ENCODE results near the gene CCL17. TPM values are rescaled to one million over a fixed set of nuclear protein-coding genes. Genes with fewer than 3 reads are reported as not detected.

Gene CCL17
- total RNA-seq, 1 donor from 2014 or later, result not detected

DNA sequence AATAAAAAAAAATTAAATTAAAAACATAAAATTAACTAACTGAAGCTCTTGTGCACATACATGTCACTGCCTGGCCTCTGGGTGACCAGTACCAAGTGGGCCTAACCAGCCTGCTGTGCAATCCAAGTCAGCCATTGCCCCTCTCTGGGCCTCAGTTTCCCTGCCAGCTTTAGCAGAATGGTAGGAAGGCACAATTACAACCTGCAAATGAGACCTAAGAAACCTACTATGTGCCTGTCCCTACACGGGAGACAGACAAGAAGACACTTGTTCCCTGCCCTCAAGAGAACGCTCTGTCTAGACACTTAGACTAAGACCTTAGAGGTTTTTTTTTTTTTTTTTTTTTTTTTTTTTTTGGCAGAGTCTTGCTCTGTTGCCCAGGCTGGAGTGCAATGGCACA, 40.9 kb downstream of the CCL17 start:
- H3K4me1 ChIP-seq (ENCODE audit: control insufficient read depth in 3 of 3, insufficient read depth in 3 of 3, low read length in 3 of 3), result peaks cover 22 to 39% (median 28%) of the 10 kb centered on the region in 3 donors
- no peaks in the 10 kb centered on the region for H3K27me3 ChIP-seq (ENCODE audit: control insufficient read depth in 3 of 3, insufficient read depth in 3 of 3, low read length in 3 of 3)
- H3K36me3 ChIP-seq (ENCODE audit: control insufficient read depth in 3 of 3, insufficient read depth in 3 of 3, low read length in 3 of 3), result peaks cover 2 to 4% (median 3%) of the 10 kb centered on the region in 3 donors
- no peak overlapping the region for H3K27ac ChIP-seq (ENCODE audit: low read depth, low read length)
- no peak overlapping the region for H3K4me3 ChIP-seq (ENCODE audit: low read length in 3 of 3)
- H3K9ac ChIP-seq (ENCODE audit: low read depth in 1 of 3, low read length in 3 of 3), result no peak overlapping the region
- H3K9me3 ChIP-seq (ENCODE audit: control insufficient read depth in 3 of 3, low read length in 3 of 3), result no peaks in the 10 kb centered on the region

GRCh38 chr16:57446531-57447185, 42.1 kb downstream of the CCL17 start:
- Histone ChIP-seq H3K36me3 (ENCODE audit: control insufficient read depth in 3 of 3, insufficient read depth in 3 of 3, low read length in 3 of 3) (peaks cover 7 to 10% (median 8%) of the 10 kb centered on the region in 3 donors), H3K4me1 (ENCODE audit: control insufficient read depth in 3 of 3, insufficient read depth in 3 of 3, low read length in 3 of 3) (peaks cover 22 to 39% (median 28%) of the 10 kb centered on the region in 3 donors), H3K4me3 (ENCODE audit: low read length in 3 of 3) (peak overlapping the region; percentile 88 to 97 (median 96)), H3K9ac (ENCODE audit: low read depth in 1 of 3, low read length in 3 of 3) (peak overlapping the region; percentile 94 to 98 (median 96)), H3K27ac (ENCODE audit: low read depth, low read length) (peak overlapping the region; percentile 95), H3K9me3 (ENCODE audit: control insufficient read depth in 3 of 3, low read length in 3 of 3) (no peaks in the 10 kb centered on the region), H3K27me3 (ENCODE audit: control insufficient read depth in 3 of 3, insufficient read depth in 3 of 3, low read length in 3 of 3) (no peaks in the 10 kb centered on the region)

- Histone ChIP-seq H3K27me3 (ENCODE audit: control insufficient read depth in 3 of 3, insufficient read depth in 3 of 3, low read length in 3 of 3) (no peaks in the 10 kb centered on the region), H3K36me3 (ENCODE audit: control insufficient read depth in 3 of 3, insufficient read depth in 3 of 3, low read length in 3 of 3) (peaks cover 12 to 15% (median 14%) of the 10 kb centered on the region in 3 donors), H3K4me3 (ENCODE audit: low read length in 3 of 3) (peak within 1 kb of the TSS; percentile 88 to 97 (median 96)), H3K4me1 (ENCODE audit: control insufficient read depth in 3 of 3, insufficient read depth in 3 of 3, low read length in 3 of 3) (peaks cover 22 to 39% (median 28%) of the 10 kb centered on the region in 3 donors), H3K9ac (ENCODE audit: low read depth in 1 of 3, low read length in 3 of 3) (peak within 1 kb of the TSS; percentile 96 to 98 (median 98)), H3K9me3 (ENCODE audit: control insufficient read depth in 3 of 3, low read length in 3 of 3) (no peaks in the 10 kb centered on the region), H3K27ac (ENCODE audit: low read depth, low read length) (peak within 1 kb of the TSS; percentile 95)
Observed at GRCh38 chr16:57447186-57447962, 42.8 kb downstream of the CCL17 start, which contains the start of the genes CIAPIN1 and COQ9. Gene CIAPIN1 (minus strand): TSS chr16:57447385. CDS start chr16:57440928, 6,457 bp downstream. Gene COQ9 (plus strand): TSS chr16:57447479. CDS start chr16:57447506, 27 bp downstream.

DNA sequence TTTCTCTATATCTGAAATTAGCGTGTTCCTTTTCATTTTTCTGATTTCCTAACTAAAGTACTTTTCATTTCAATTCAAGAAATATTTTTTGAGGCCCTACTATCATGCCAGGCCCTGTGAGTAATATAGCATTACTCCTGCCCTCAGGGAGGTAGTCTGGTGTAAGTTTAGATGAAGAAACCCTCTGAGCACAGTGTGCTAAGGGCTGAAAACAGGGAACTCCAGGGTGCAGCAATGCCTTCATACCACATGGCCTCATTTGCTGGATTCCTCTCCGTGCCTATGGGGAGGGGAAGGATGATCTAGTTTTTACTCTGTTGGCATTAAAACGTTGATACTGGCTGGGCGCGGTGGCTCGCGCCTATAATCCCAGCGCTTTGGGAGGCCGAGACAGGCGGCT, 47.5 kb downstream of the CCL17 start:
- Histone ChIP-seq H3K27ac (ENCODE audit: low read depth, low read length) (no peak overlapping the region), H3K27me3 (ENCODE audit: control insufficient read depth in 3 of 3, insufficient read depth in 3 of 3, low read length in 3 of 3) (no peaks in the 10 kb centered on the region), H3K9ac (ENCODE audit: low read depth in 1 of 3, low read length in 3 of 3) (no peak overlapping the region), H3K4me1 (ENCODE audit: control insufficient read depth in 3 of 3, insufficient read depth in 3 of 3, low read length in 3 of 3) (peaks cover 10 to 19% (median 15%) of the 10 kb centered on the region in 3 donors), H3K9me3 (ENCODE audit: control insufficient read depth in 3 of 3, low read length in 3 of 3) (no peaks in the 10 kb centered on the region), H3K4me3 (ENCODE audit: low read length in 3 of 3) (no peak overlapping the region), H3K36me3 (ENCODE audit: control insufficient read depth in 3 of 3, insufficient read depth in 3 of 3, low read length in 3 of 3) (peaks cover 52 to 59% (median 56%) of the 10 kb centered on the region in 3 donors)

DNA sequence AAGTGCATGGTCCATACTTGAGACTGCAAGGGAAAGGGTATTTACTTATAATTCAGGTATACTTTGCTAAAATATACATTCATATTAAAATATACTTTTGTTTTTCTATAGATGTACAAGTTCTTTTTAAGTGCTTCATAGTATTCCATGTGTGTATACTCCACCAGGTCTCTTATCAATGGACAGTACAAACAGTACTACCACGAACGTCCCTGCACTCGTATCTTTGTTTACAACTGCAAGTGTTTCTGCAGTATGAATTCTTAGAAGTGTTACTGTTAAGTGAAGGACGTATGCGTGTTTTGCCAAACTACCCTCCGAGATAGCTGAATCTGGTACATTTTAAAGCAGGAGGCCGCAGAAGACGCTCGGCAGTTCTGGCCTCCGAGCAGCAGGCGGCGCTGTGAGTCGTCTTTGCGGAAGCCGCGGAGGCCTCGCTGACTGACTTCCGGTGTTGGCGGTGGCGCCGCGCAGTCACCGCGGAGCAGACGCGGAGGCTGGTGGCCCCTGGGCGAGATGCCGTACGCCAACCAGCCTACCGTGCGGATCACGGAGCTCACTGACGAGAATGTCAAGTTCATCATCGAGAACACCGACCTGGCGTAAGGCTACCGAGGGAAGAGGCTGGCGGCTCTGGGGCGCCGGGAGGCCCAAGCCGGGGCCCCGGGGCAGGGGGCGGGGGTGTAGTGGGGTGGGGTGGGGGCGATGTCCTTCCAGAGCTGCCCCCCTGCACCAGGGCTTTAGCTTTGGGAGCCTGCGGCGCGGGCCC, 57.8 kb downstream of the CCL17 start, which contains the start of gene POLR2C:
Gene POLR2C (plus strand): TSS at position 471 of the 769 bp plus-strand sequence. CDS start 46 bp downstream, at position 517.
- Histone ChIP-seq H3K9me3 (ENCODE audit: control insufficient read depth in 3 of 3, low read length in 3 of 3) (no peaks in the 10 kb centered on the region), H3K27me3 (ENCODE audit: control insufficient read depth in 3 of 3, insufficient read depth in 3 of 3, low read length in 3 of 3) (no peaks in the 10 kb centered on the region), H3K36me3 (ENCODE audit: control insufficient read depth in 3 of 3, insufficient read depth in 3 of 3, low read length in 3 of 3) (peaks cover 54 to 76% (median 64%) of the 10 kb centered on the region in 3 donors), H3K27ac (ENCODE audit: low read depth, low read length) (peak within 1 kb of the TSS; percentile 65), H3K4me1 (ENCODE audit: control insufficient read depth in 3 of 3, insufficient read depth in 3 of 3, low read length in 3 of 3) (peaks cover 14 to 27% (median 19%) of the 10 kb centered on the region in 3 donors), H3K4me3 (ENCODE audit: low read length in 3 of 3) (peak within 1 kb of the TSS; percentile 87 to 93 (median 89)), H3K9ac (ENCODE audit: low read depth in 1 of 3, low read length in 3 of 3) (peak within 1 kb of the TSS; percentile 83 to 91 (median 91))

DNA sequence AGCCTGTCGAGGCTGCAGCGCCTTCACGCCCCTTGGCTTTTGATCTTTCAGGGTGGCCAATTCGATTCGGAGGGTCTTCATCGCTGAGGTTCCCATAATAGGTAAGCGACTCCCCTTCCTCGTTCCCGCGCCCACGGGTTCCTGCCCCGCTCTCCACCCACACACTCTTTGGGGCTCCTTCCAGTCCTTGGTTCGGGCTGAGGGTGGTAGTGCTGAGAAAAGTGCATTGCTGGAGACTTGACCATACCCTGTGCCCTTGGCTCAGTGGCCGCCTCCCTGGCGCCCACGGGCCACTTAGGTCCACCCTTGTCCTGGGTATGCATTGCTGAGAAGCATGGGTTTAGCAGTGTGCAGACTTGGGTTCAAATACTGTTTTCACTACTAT, 58.4 kb downstream of the CCL17 start:
- Histone ChIP-seq H3K36me3 (ENCODE audit: control insufficient read depth in 3 of 3, insufficient read depth in 3 of 3, low read length in 3 of 3) (peaks cover 50 to 72% (median 63%) of the 10 kb centered on the region in 3 donors), H3K9ac (ENCODE audit: low read depth in 1 of 3, low read length in 3 of 3) (peak overlapping the region; percentile 83 to 91 (median 91)), H3K27ac (ENCODE audit: low read depth, low read length) (peak overlapping the region; percentile 65), H3K4me3 (ENCODE audit: low read length in 3 of 3) (peak overlapping the region; percentile 87 to 93 (median 89)), H3K4me1 (ENCODE audit: control insufficient read depth in 3 of 3, insufficient read depth in 3 of 3, low read length in 3 of 3) (peaks cover 14 to 27% (median 19%) of the 10 kb centered on the region in 3 donors), H3K27me3 (ENCODE audit: control insufficient read depth in 3 of 3, insufficient read depth in 3 of 3, low read length in 3 of 3) (no peaks in the 10 kb centered on the region), H3K9me3 (ENCODE audit: control insufficient read depth in 3 of 3, low read length in 3 of 3) (no peaks in the 10 kb centered on the region)

GRCh38 chr16:57464523-57464922, 60.0 kb downstream of the CCL17 start:
- no peaks in the 10 kb centered on the region for H3K9me3 ChIP-seq (ENCODE audit: control insufficient read depth in 3 of 3, low read length in 3 of 3)
- H3K27me3 ChIP-seq (ENCODE audit: control insufficient read depth in 3 of 3, insufficient read depth in 3 of 3, low read length in 3 of 3), result no peaks in the 10 kb centered on the region
- H3K9ac ChIP-seq (ENCODE audit: low read depth in 1 of 3, low read length in 3 of 3), result no peak overlapping the region
- H3K4me3 ChIP-seq (ENCODE audit: low read length in 3 of 3), result no peak overlapping the region
- peaks cover 53 to 72% (median 63%) of the 10 kb centered on the region in 3 donors for H3K36me3 ChIP-seq (ENCODE audit: control insufficient read depth in 3 of 3, insufficient read depth in 3 of 3, low read length in 3 of 3)
- H3K27ac ChIP-seq (ENCODE audit: low read depth, low read length), result no peak overlapping the region
- peaks cover 14 to 27% (median 19%) of the 10 kb centered on the region in 3 donors for H3K4me1 ChIP-seq (ENCODE audit: control insufficient read depth in 3 of 3, insufficient read depth in 3 of 3, low read length in 3 of 3)

Other genes starting within 250 kb of the CCL17 start
- 36.5 TPM for gene PSME3IP1, start 218.7 kb upstream of the CCL17 start, total RNA-seq
- gene RSPRY1, start 218.4 kb upstream of the CCL17 start, total RNA-seq, result 36.5 TPM
- 37.1 TPM for gene ARL2BP, start 159.5 kb upstream of the CCL17 start, total RNA-seq
- gene PLLP, start 120.1 kb upstream of the CCL17 start, total RNA-seq, result under 0.01 TPM
- gene CCL22, start 46.0 kb upstream of the CCL17 start, total RNA-seq, result not detected
- gene CX3CL1, start 32.3 kb upstream of the CCL17 start, total RNA-seq, result 0.52 TPM
- gene CIAPIN1, start 42.6 kb downstream of the CCL17 start, total RNA-seq, result 56.9 TPM
- gene COQ9, start 42.7 kb downstream of the CCL17 start, total RNA-seq, result 32.9 TPM
- gene POLR2C, start 57.9 kb downstream of the CCL17 start, total RNA-seq, result 62.6 TPM
- 6.8 TPM for gene DOK4, start 81.7 kb downstream of the CCL17 start, total RNA-seq
- gene CCDC102A, start 131.8 kb downstream of the CCL17 start, total RNA-seq, result 7.8 TPM
- gene ADGRG5, start 137.9 kb downstream of the CCL17 start, total RNA-seq, result not detected
- 0.52 TPM for gene ADGRG1, start 223.9 kb downstream of the CCL17 start, total RNA-seq

All from skeletal muscle tissue (tissue), 4 donors.